Lower leg skin (tissue), 3 donors: Measurements from ENCODE around the gene BTBD1.

Source experiments
- CTCF ChIP-seq, 3 donors: fragments of 450-650 bp; IDR thresholded peaks; one replicate each; pipeline ENCODE4 v1.5.1; 2016; ENCODE audit warnings: antibody characterized with exemption in 3 of 3, mild to moderate bottlenecking in 3 of 3, moderate library complexity in 2 of 3
- POLR2A ChIP-seq, 2 donors: fragments of 450-650 bp; IDR thresholded peaks; one replicate each; pipeline ENCODE4 v1.6.1; 2016 to 2017; ENCODE audit warnings: antibody characterized with exemption in 2 of 2, mild to moderate bottlenecking in 1 of 2, moderate library complexity in 1 of 2

GRCh38 chr15:82970078-82970686 is 96.9 kb downstream of the BTBD1 start:
- TF ChIP-seq CTCF (IDR thresholded peaks at IDR 0.05) (no peak), POLR2A (IDR thresholded peaks at IDR 0.05) (no peak)
